HepG2 (cell line): Measurements from ENCODE around the gene SLC25A19. TPM values are rescaled to one million over a fixed set of nuclear protein-coding genes. Genes with fewer than 3 reads are reported as not detected.

Source experiments
- ATAC-seq: fragments of 200-7000 bp; cut with Tn5 transposase; 3 replicates; pipeline ENCODE4 v1.9.1; 2020; ENCODE audit warnings: mild to moderate bottlenecking, moderate library complexity
- BruUV-seq: library from RNA; stranded (reverse); fragments of 400-500 nt; replicated peaks from 2 replicates; lab custom pipeline; 2021; lab: Mats Ljungman, UMichigan
- CTCF ChIA-PET: fragments of 300-600 bp; formaldehyde crosslinking; extraction: SDS; loops from one replicate; lab custom pipeline; 2021; ENCODE audit warnings: low total read pairs, inconsistent platforms, low intra/inter-chr PET ratio; lab: Yijun Ruan, JAX
- POLR2A ChIA-PET: fragments of 350-600 bp; sonication (Branson Sonifier 250); formaldehyde crosslinking; loops from one replicate; lab custom pipeline; 2020; ENCODE audit warnings: antibody characterized with exemption, inconsistent platforms; lab: Yijun Ruan, JAX
- DNase-seq: peaks from one replicate; pipeline ENCODE4 v3.0.0-alpha.2; 2015; ENCODE audit warnings: low spot score
- FAIRE-seq: peaks from 3 replicates; lab custom pipeline; 2011; peaks lifted over from hg19 to GRCh38; lab: Jason Lieb, UNC
- H2AFZ ChIP-seq: one replicate; pipeline ENCODE4 v1.6.1; 2011; ENCODE audit warnings: low read length, inconsistent platforms
- H3K27ac ChIP-seq: fragments of 300-600 bp; 3 replicates; pipeline ENCODE4 v1.8.0; 2011; ENCODE audit warnings: mixed run types, mild to moderate bottlenecking, mixed read lengths, low read length, inconsistent platforms; ENCODE audit not compliant: insufficient read depth; ENCODE audit errors: extremely low read length
- H3K27me3 ChIP-seq, 2 experiments: fragments of 200-600 bp in 1 of 2; 2 replicates in 1 of 2; 3 replicates in 1 of 2; pipeline versions ENCODE4 v1.6.0 to v1.8.0; 2011; ENCODE audit warnings: low read length in 2 of 2, mild to moderate bottlenecking in 2 of 2, moderate library complexity in 2 of 2, inconsistent platforms in 1 of 2; ENCODE audit not compliant: insufficient read depth in 2 of 2, control insufficient read depth in 1 of 2
- H3K36me3 ChIP-seq, 2 experiments: fragments of 200-600 bp in 1 of 2; replicated peaks in 1 of 2; 2 replicates in 1 of 2; 3 replicates in 1 of 2; pipeline versions ENCODE4 v1.5.1 to v1.8.0; 2011; ENCODE audit warnings: low read length in 2 of 2, inconsistent platforms in 1 of 2; ENCODE audit not compliant: insufficient read depth in 2 of 2, control insufficient read depth in 1 of 2
- H3K4me1 ChIP-seq: 2 replicates; pipeline ENCODE4 v1.5.1; 2012; ENCODE audit warnings: low read length, inconsistent platforms; ENCODE audit not compliant: insufficient read depth
- H3K4me2 ChIP-seq: 2 replicates; pipeline ENCODE4 v1.6.0; 2011; ENCODE audit warnings: low read depth, low read length, inconsistent platforms
- H3K4me3 ChIP-seq, 3 experiments: fragments of 200-600 bp in 1 of 3; sonication (generic), shearing (Covaris generic) in 1 of 3; replicated peaks in 1 of 3; 2 replicates each; pipeline ENCODE4 v1.5.1; 2011 to 2016; ENCODE audit warnings: low read length in 3 of 3, inconsistent platforms in 2 of 3, low read depth in 2 of 3, mild to moderate bottlenecking in 2 of 3, control low read depth in 1 of 3, mixed read lengths in 1 of 3; ENCODE audit not compliant: insufficient read depth in 1 of 3
- H3K79me2 ChIP-seq: one replicate; pipeline ENCODE4 v1.6.1; 2011; ENCODE audit warnings: low read length, inconsistent platforms; ENCODE audit not compliant: insufficient read depth
- H3K9ac ChIP-seq: 2 replicates; pipeline ENCODE4 v1.6.0; 2011; ENCODE audit warnings: mild to moderate bottlenecking, low read depth, low read length, inconsistent platforms; ENCODE audit not compliant: insufficient read depth
- H3K9me3 ChIP-seq: 2 replicates; pipeline ENCODE4 v1.5.1; 2012; ENCODE audit warnings: mild to moderate bottlenecking, low read length
- H4K20me1 ChIP-seq: 2 replicates; pipeline ENCODE4 v1.6.0; 2011; ENCODE audit warnings: inconsistent platforms, mild to moderate bottlenecking, low read length, moderate library complexity; ENCODE audit not compliant: insufficient read depth
- ARHGAP35 ChIP-seq: sonication (generic); formaldehyde crosslinking; IDR thresholded peaks from 2 replicates; pipeline ENCODE4 v1.9.0; 2022; ENCODE audit warnings: mild to moderate bottlenecking, inconsistent platforms, moderate library complexity, missing genetic modification reagents, borderline replicate concordance
- ELF4 ChIP-seq: sonication (generic); formaldehyde crosslinking; IDR thresholded peaks from 2 replicates; pipeline ENCODE4 v1.5.0; 2020; ENCODE audit warnings: missing genetic modification reagents, mild to moderate bottlenecking, moderate library complexity, borderline replicate concordance
- FOXC1 ChIP-seq: sonication (generic); formaldehyde crosslinking; IDR thresholded peaks from 2 replicates; pipeline ENCODE4 v1.8.0; 2022; ENCODE audit warnings: mild to moderate bottlenecking, missing genetic modification reagents, borderline replicate concordance
- HHEX ChIP-seq: IDR thresholded peaks from 2 replicates; pipeline ENCODE4 v1.6.1; 2016; ENCODE audit warnings: control low read depth
- MBD4 ChIP-seq: IDR thresholded peaks from 2 replicates; pipeline ENCODE4 v1.6.1; 2012; ENCODE audit warnings: low read length, inconsistent platforms, borderline replicate concordance
- MTF2 ChIP-seq: sonication (generic); formaldehyde crosslinking; IDR thresholded peaks from 2 replicates; pipeline ENCODE4 v1.5.0; 2020; ENCODE audit warnings: missing genetic modification reagents, borderline replicate concordance
- RERE ChIP-seq: IDR thresholded peaks from 2 replicates; pipeline ENCODE4 v1.6.1; 2016; ENCODE audit warnings: low read depth, missing genetic modification reagents, missing compliant biosample characterization
- RFXANK ChIP-seq: IDR thresholded peaks from 2 replicates; pipeline ENCODE4 v1.6.1; 2016
- SMC3 ChIP-seq: IDR thresholded peaks from 2 replicates; pipeline ENCODE4 v1.6.1; 2011; ENCODE audit warnings: low read length, improper control_type of control experiment
- ZFP36 ChIP-seq: fragments of 150-350 bp; IDR thresholded peaks from 2 replicates; pipeline ENCODE4 v1.6.1; 2018; ENCODE audit warnings: borderline replicate concordance, low read length, low read depth; ENCODE audit not compliant: partially characterized antibody
- ZNF350 ChIP-seq: sonication (generic); formaldehyde crosslinking; IDR thresholded peaks from 2 replicates; pipeline ENCODE4 v1.4.0; 2020; ENCODE audit warnings: mild to moderate bottlenecking, low read depth, missing genetic modification reagents, borderline replicate concordance
- ZNF557 ChIP-seq: sonication (generic); formaldehyde crosslinking; IDR thresholded peaks from 2 replicates; pipeline ENCODE4 v1.4.0; 2020; ENCODE audit warnings: missing genetic modification reagents
- WGBS: methylation state at CpG from one replicate; pipeline ENCODE4 v1.1.6; 2017; ENCODE audit warnings: low lambda C conversion rate; 5-methylcytosine and 5-hydroxymethylcytosine counted together
- in situ Hi-C: cut with HindIII; loops from 2 replicates; pipeline ENCODE4 v1.10.0; 2017; ENCODE audit warnings: low pct_unique_long_range_greater_than_20kb; ENCODE audit not compliant: extremely low pct_ligation_motif_present
- intact Hi-C: fragments of 100-400 bp; cut with micrococcal nuclease; formaldehyde crosslinking; loops from one replicate; pipeline ENCODE4 v1.10.0; 2022; ENCODE audit not compliant: unreplicated experiment
- polyA plus RNA-seq, 8 experiments: library from polyadenylated mRNA; depleted of rRNA in 3 of 8; stranded (reverse) in 7 of 8; unstranded in 1 of 8; fragments of >200 nt; fragmentation: Illumina TruSeq in 4 of 8; extraction: Trizol in 4 of 8; gene quantifications; 2 replicates each; pipeline versions ENCODE4 v1.2.1 to v1.2.3, GENCODE V29; 2011 to 2016; ENCODE audit warnings: low read depth in 4 of 8, missing spikeins in 1 of 8, mixed read lengths in 1 of 8; ENCODE audit not compliant: insufficient read depth in 1 of 8
- total RNA-seq, 5 experiments: library from RNA; depleted of rRNA; stranded (reverse); fragments of >200 nt; fragmentation: Illumina TruSeq; extraction: Trizol; gene quantifications; 2 replicates each; pipeline ENCODE4 v1.2.3, GENCODE V29; 2016; ENCODE audit warnings: low read depth in 1 of 5
- TF ChIP-seq, protein P1 (sequence below): sonication (generic); formaldehyde crosslinking; IDR thresholded peaks from 2 replicates; pipeline ENCODE4 v1.4.0; 2020; ENCODE audit warnings: missing genetic modification reagents

Gene SLC25A19
- total and polyA plus RNA-seq, 2 of the 13 experiments (the other 11 are each of a cell fraction or from before 2014, with no cell fraction given), result 24.4 to 41.4 TPM

GRCh38 chr17:75325348-75325747 lies 36.1 kb upstream of the SLC25A19 start (continued):
- TF ChIP-seq, protein P1, sequence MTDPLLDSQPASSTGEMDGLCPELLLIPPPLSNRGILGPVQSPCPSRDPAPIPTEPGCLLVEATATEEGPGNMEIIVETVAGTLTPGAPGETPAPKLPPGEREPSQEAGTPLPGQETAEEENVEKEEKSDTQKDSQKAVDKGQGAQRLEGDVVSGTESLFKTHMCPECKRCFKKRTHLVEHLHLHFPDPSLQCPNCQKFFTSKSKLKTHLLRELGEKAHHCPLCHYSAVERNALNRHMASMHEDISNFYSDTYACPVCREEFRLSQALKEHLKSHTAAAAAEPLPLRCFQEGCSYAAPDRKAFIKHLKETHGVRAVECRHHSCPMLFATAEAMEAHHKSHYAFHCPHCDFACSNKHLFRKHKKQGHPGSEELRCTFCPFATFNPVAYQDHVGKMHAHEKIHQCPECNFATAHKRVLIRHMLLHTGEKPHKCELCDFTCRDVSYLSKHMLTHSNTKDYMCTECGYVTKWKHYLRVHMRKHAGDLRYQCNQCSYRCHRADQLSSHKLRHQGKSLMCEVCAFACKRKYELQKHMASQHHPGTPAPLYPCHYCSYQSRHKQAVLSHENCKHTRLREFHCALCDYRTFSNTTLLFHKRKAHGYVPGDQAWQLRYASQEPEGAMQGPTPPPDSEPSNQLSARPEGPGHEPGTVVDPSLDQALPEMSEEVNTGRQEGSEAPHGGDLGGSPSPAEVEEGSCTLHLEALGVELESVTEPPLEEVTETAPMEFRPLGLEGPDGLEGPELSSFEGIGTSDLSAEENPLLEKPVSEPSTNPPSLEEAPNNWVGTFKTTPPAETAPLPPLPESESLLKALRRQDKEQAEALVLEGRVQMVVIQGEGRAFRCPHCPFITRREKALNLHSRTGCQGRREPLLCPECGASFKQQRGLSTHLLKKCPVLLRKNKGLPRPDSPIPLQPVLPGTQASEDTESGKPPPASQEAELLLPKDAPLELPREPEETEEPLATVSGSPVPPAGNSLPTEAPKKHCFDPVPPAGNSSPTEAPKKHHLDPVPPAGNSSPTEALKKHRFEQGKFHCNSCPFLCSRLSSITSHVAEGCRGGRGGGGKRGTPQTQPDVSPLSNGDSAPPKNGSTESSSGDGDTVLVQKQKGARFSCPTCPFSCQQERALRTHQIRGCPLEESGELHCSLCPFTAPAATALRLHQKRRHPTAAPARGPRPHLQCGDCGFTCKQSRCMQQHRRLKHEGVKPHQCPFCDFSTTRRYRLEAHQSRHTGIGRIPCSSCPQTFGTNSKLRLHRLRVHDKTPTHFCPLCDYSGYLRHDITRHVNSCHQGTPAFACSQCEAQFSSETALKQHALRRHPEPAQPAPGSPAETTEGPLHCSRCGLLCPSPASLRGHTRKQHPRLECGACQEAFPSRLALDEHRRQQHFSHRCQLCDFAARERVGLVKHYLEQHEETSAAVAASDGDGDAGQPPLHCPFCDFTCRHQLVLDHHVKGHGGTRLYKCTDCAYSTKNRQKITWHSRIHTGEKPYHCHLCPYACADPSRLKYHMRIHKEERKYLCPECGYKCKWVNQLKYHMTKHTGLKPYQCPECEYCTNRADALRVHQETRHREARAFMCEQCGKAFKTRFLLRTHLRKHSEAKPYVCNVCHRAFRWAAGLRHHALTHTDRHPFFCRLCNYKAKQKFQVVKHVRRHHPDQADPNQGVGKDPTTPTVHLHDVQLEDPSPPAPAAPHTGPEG (CRISPR knock-in tag), result no peak
- TF ChIP-seq RFXANK (CRISPR knock-in tag) (no peak), ARHGAP35 (no peak), MBD4 (no peak)
- TF ChIP-seq, all 625 proteins: peak for 0

- no peak overlapping the region for H2AFZ ChIP-seq
- intact Hi-C loops, result no loop called here
- peaks cover 29 to 70% of the 10 kb centered on the region in 2 experiments for H3K36me3 ChIP-seq
- WGBS, result 94% methylated on average over 10 of the region's 10 CpGs
- H3K4me2 ChIP-seq, result no peak overlapping the region
- H3K27ac ChIP-seq, result no peak overlapping the region
- no peak for ATAC-seq
- peaks cover 6% of the 10 kb centered on the region for H3K4me1 ChIP-seq
- in situ Hi-C loops, result no loop called here
- ChIA-PET CTCF (interaction anchor here (3.9 kb wide), 2 partner anchors 83 to 91 kb away, joined by 38 to 55 read pairs; no protein-coding TSS in a partner anchor), POLR2A (interaction anchor here (0.8 to 1.2 kb wide), 2 partner anchors 29 to 72 kb away, joined by 3 read pairs; no protein-coding TSS in a partner anchor)
- H3K27me3 ChIP-seq, result no peaks in the 10 kb centered on the region
- peaks cover 4% of the 10 kb centered on the region; the same call in 1 of the 2 replicates for H4K20me1 ChIP-seq
- peaks cover 4% of the 10 kb centered on the region for H3K79me2 ChIP-seq
- H3K4me3 ChIP-seq, result no peak overlapping the region
- no TSS peak for BruUV-seq
- no peaks in the 10 kb centered on the region for H3K9me3 ChIP-seq
- no peak for DNase-seq
- H3K9ac ChIP-seq, result no peak overlapping the region
- FAIRE-seq, result no peak
- no peak for TF ChIP-seq ZNF557
- TF ChIP-seq ELF4 (CRISPR knock-in tag), result no peak
- no peak for TF ChIP-seq ZFP36
- no peak for TF ChIP-seq FOXC1 (CRISPR knock-in tag)
- no peak for TF ChIP-seq MTF2
- TF ChIP-seq ZNF350 (CRISPR knock-in tag), result no peak
- no peak for TF ChIP-seq SMC3
- no peak for TF ChIP-seq HHEX (CRISPR knock-in tag)
- TF ChIP-seq RERE (CRISPR knock-in tag), result no peak
Measured at GRCh38 chr17:75321506-75321905, 32.3 kb upstream of the SLC25A19 start.
